Ishikawa (cell line): ENCODE measurements around the gene ADAMTS18.

Experiments
- CEBPB ChIP-seq: IDR thresholded peaks from 2 replicates; pipeline ENCODE4 v1.6.1; 2012
- NFIC ChIP-seq: IDR thresholded peaks from 2 replicates; pipeline ENCODE4 v1.6.1; 2012
- TAF1 ChIP-seq: IDR thresholded peaks from 2 replicates; pipeline ENCODE4 v1.6.1; 2012; ENCODE audit warnings: low read depth, mild to moderate bottlenecking
- ZBTB7A ChIP-seq: IDR thresholded peaks from 2 replicates; pipeline ENCODE4 v1.6.1; 2012; ENCODE audit warnings: low read depth

GRCh38 chr16:77410449-77410848, 24.4 kb downstream of the ADAMTS18 start:
- no peak for TF ChIP-seq ZBTB7A
- TF ChIP-seq CEBPB = no peak
- no peak for TF ChIP-seq TAF1
- peak; percentile 52; the same call in 1 of the 2 replicates for TF ChIP-seq NFIC
